PC-3 (cell line): ENCODE measurements around the gene PKNOX2.

Experiments used
- EZH2 ChIP-seq: fragments of 300-600 bp; sonication (generic); IDR thresholded peaks from one replicate; pipeline ENCODE4 v1.6.1; 2017; ENCODE audit warnings: antibody characterized with exemption, mild to moderate bottlenecking, low read length; ENCODE audit not compliant: unreplicated experiment
- TF ChIP-seq, protein P1 (sequence below): fragments of 300-600 bp; sonication (generic); conservative IDR thresholded peaks from 2 replicates; pipeline ENCODE4 v1.5.1; 2017; ENCODE audit warnings: antibody characterized with exemption, low read depth, mild to moderate bottlenecking, low read length

DNA sequence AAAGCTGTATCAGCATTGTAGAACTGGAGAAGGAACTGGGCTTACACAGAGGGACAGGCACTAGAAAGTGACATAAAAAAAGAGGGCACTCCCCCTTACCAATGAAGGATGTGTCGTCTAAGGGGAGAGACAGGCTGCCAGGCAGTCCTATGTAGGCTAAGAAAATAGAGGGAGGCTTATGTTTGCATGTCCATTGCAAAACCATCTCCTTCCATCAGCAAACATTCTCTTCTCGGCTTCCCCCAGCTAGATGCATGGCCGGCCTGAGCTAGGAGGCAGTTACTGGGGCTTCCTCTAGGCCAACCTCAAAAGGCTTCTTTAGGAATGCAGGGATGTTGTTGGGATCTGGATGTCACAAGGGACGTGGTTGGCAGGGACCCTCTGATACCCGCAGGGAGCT lies 139.1 kb downstream of the PKNOX2 start:
- TF ChIP-seq EZH2, result no peak
- TF ChIP-seq, protein P1, sequence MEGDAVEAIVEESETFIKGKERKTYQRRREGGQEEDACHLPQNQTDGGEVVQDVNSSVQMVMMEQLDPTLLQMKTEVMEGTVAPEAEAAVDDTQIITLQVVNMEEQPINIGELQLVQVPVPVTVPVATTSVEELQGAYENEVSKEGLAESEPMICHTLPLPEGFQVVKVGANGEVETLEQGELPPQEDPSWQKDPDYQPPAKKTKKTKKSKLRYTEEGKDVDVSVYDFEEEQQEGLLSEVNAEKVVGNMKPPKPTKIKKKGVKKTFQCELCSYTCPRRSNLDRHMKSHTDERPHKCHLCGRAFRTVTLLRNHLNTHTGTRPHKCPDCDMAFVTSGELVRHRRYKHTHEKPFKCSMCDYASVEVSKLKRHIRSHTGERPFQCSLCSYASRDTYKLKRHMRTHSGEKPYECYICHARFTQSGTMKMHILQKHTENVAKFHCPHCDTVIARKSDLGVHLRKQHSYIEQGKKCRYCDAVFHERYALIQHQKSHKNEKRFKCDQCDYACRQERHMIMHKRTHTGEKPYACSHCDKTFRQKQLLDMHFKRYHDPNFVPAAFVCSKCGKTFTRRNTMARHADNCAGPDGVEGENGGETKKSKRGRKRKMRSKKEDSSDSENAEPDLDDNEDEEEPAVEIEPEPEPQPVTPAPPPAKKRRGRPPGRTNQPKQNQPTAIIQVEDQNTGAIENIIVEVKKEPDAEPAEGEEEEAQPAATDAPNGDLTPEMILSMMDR, result no peak
